HL-60/S4 treated with retinoic acid at 250 ng/mL for 4 days and 3 days (cell line): ENCODE results near the gene PCSK2.

Experiments
- in situ Hi-C: fragments of 300-500 bp; cut with MboI; formaldehyde crosslinking; loops from 2 replicates; pipeline ENCODE4 v1.7.0; 2022; ENCODE audit warnings: low sequenced_read_pairs

PCSK2 gene

GRCh38 chr20:17327185-17328148 lies 100.6 kb downstream of the PCSK2 start:
- in situ Hi-C loops: no loop called here

GRCh38 chr20:17334932-17335331 lies 108.1 kb downstream of the PCSK2 start:
- in situ Hi-C loops: no loop called here

GRCh38 chr20:17339000-17339399 lies 112.2 kb downstream of the PCSK2 start:
- in situ Hi-C loops: no loop called here

GRCh38 chr20:17343091-17343490 lies 116.3 kb downstream of the PCSK2 start:
- in situ Hi-C loops: no loop called here

GRCh38 chr20:17343656-17344452 lies 117.0 kb downstream of the PCSK2 start:
- in situ Hi-C loops: no loop called here

- in situ Hi-C loops: no loop called here
Observed at GRCh38 chr20:17344790-17345189, 118.0 kb downstream of the PCSK2 start.

GRCh38 chr20:17345321-17345720 lies 118.5 kb downstream of the PCSK2 start:
- in situ Hi-C loops: no loop called here

GRCh38 chr20:17350321-17350720 lies 123.5 kb downstream of the PCSK2 start:
- in situ Hi-C loops: no loop called here

GRCh38 chr20:17357238-17357637 lies 130.4 kb downstream of the PCSK2 start:
- in situ Hi-C loops: no loop called here

- in situ Hi-C loops: no loop called here
Observed at GRCh38 chr20:17358854-17359253, 132.0 kb downstream of the PCSK2 start.

- in situ Hi-C loops: no loop called here
Observed at GRCh38 chr20:17364681-17365080, 137.8 kb downstream of the PCSK2 start.

- in situ Hi-C loops: no loop called here
Observed at GRCh38 chr20:17365831-17366230, 139.0 kb downstream of the PCSK2 start.

- in situ Hi-C loops: no loop called here
Observed at GRCh38 chr20:17369506-17369905, 142.7 kb downstream of the PCSK2 start.

- in situ Hi-C loops: no loop called here
Observed at GRCh38 chr20:17372806-17373440, 146.1 kb downstream of the PCSK2 start.

- in situ Hi-C loops: no loop called here
Observed at GRCh38 chr20:17374086-17374485, 147.2 kb downstream of the PCSK2 start.

- in situ Hi-C loops: no loop called here
Observed at GRCh38 chr20:17376031-17376430, 149.2 kb downstream of the PCSK2 start.

- in situ Hi-C loops: no loop called here
Observed at GRCh38 chr20:17377231-17377630, 150.4 kb downstream of the PCSK2 start.

GRCh38 chr20:17379651-17380050 lies 152.8 kb downstream of the PCSK2 start:
- in situ Hi-C loops: no loop called here

GRCh38 chr20:17380801-17381200 lies 154.0 kb downstream of the PCSK2 start:
- in situ Hi-C loops: no loop called here

GRCh38 chr20:17381724-17382123 lies 154.9 kb downstream of the PCSK2 start:
- in situ Hi-C loops: no loop called here

GRCh38 chr20:17385798-17386197 lies 159.0 kb downstream of the PCSK2 start:
- in situ Hi-C loops: no loop called here
